Ishikawa (cell line): ENCODE results near the gene PTPN1.

Experiments
- CEBPB ChIP-seq: IDR thresholded peaks from 2 replicates; pipeline ENCODE4 v1.6.1; 2012
- CREB1 ChIP-seq: IDR thresholded peaks from 2 replicates; pipeline ENCODE4 v1.6.1; 2012; ENCODE audit warnings: low read depth
- EGR1 ChIP-seq: IDR thresholded peaks from 2 replicates; pipeline ENCODE4 v1.6.1; 2012
- EP300 ChIP-seq: IDR thresholded peaks from 2 replicates; pipeline ENCODE4 v1.6.1; 2012; ENCODE audit warnings: borderline replicate concordance
- FOXM1 ChIP-seq: IDR thresholded peaks from 2 replicates; pipeline ENCODE4 v1.6.1; 2012; ENCODE audit warnings: low read depth, borderline replicate concordance
- MAX ChIP-seq: IDR thresholded peaks from 2 replicates; pipeline ENCODE4 v1.6.1; 2012
- RAD21 ChIP-seq: IDR thresholded peaks from 2 replicates; pipeline ENCODE4 v1.6.1; 2012; ENCODE audit warnings: low read depth
- REST ChIP-seq: IDR thresholded peaks from 2 replicates; pipeline ENCODE4 v1.6.1; 2012; ENCODE audit warnings: low read depth, mild to moderate bottlenecking
- TAF1 ChIP-seq: IDR thresholded peaks from 2 replicates; pipeline ENCODE4 v1.6.1; 2012; ENCODE audit warnings: low read depth, mild to moderate bottlenecking
- TCF12 ChIP-seq: IDR thresholded peaks from 2 replicates; pipeline ENCODE4 v1.6.1; 2012; ENCODE audit warnings: low read depth
- TEAD4 ChIP-seq: IDR thresholded peaks from 2 replicates; pipeline ENCODE4 v1.6.1; 2012
- YY1 ChIP-seq: IDR thresholded peaks from 2 replicates; pipeline ENCODE4 v1.6.1; 2012; ENCODE audit warnings: low read depth
- ZBTB7A ChIP-seq: IDR thresholded peaks from 2 replicates; pipeline ENCODE4 v1.6.1; 2012; ENCODE audit warnings: low read depth

- TF ChIP-seq RAD21: no peak
- no peak for TF ChIP-seq MAX
- no peak for TF ChIP-seq REST
- no peak for TF ChIP-seq EGR1
- no peak for TF ChIP-seq CREB1
- no peak for TF ChIP-seq FOXM1
- no peak for TF ChIP-seq EP300
- TF ChIP-seq CEBPB: no peak
- TF ChIP-seq YY1: no peak
- TF ChIP-seq TEAD4: no peak
- TF ChIP-seq TAF1: no peak
- TF ChIP-seq ZBTB7A: no peak
- TF ChIP-seq TCF12: no peak
Measured at GRCh38 chr20:50565871-50566270, 55.7 kb downstream of the PTPN1 start.
